22Rv1 (cell line): ENCODE measurements around the gene GATAD1.

ENCODE experiments used
- H3K27ac ChIP-seq: fragments of 450-650 bp; 2 replicates; pipeline ENCODE4 v1.5.1; 2017
- ZFX ChIP-seq: fragments of 450-650 bp; IDR thresholded peaks from 2 replicates; pipeline ENCODE4 v1.6.1; 2017; ENCODE audit warnings: antibody characterized with exemption, borderline replicate concordance
- TF ChIP-seq, protein P1 (sequence below): fragments of 450-650 bp; IDR thresholded peaks from 2 replicates; pipeline ENCODE4 v1.5.1; 2017; ENCODE audit warnings: mild to moderate bottlenecking

The GATAD1 gene, protein sequence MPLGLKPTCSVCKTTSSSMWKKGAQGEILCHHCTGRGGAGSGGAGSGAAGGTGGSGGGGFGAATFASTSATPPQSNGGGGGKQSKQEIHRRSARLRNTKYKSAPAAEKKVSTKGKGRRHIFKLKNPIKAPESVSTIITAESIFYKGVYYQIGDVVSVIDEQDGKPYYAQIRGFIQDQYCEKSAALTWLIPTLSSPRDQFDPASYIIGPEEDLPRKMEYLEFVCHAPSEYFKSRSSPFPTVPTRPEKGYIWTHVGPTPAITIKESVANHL

DNA sequence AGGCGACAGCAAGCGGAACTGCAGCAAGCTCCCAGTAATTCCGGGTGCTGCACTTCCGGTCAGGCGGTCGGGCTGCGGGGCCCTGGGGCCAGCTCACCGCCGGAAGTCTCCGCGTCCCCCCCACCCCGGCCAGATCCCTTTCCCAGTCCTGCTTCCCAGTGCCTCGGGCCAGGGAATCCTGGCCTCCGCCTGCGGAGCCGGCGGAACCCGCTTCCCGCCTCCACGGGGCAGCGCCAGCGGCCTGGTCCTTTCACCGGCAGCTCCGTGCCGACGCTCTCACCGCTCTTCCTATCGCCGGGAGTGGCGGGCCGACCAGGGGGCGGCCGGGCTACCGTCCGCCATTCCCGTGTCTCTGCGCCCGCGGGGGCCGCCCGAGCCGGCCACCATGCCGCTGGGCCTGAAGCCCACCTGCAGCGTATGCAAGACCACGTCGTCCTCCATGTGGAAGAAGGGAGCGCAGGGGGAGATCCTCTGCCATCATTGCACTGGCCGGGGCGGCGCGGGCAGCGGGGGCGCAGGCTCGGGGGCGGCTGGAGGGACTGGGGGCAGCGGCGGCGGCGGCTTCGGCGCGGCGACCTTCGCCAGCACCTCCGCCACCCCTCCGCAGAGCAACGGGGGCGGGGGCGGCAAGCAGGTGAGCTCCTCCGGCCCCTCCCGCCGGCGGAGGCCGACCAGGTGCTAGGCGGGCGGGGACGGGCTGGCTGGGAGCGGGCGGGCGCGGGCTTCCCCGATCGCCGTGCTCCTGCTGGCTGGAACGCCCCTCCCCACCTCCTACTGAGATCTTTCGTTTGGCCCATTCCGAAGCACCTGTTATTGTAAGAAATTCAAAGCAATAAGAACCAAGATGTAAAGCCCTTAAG is at the start of gene GATAD1:
TSS of gene GATAD1 (plus strand) at position 138 of the 860 bp plus-strand sequence. CDS start at position 386, 248 bp downstream.
- TF ChIP-seq, protein P1, sequence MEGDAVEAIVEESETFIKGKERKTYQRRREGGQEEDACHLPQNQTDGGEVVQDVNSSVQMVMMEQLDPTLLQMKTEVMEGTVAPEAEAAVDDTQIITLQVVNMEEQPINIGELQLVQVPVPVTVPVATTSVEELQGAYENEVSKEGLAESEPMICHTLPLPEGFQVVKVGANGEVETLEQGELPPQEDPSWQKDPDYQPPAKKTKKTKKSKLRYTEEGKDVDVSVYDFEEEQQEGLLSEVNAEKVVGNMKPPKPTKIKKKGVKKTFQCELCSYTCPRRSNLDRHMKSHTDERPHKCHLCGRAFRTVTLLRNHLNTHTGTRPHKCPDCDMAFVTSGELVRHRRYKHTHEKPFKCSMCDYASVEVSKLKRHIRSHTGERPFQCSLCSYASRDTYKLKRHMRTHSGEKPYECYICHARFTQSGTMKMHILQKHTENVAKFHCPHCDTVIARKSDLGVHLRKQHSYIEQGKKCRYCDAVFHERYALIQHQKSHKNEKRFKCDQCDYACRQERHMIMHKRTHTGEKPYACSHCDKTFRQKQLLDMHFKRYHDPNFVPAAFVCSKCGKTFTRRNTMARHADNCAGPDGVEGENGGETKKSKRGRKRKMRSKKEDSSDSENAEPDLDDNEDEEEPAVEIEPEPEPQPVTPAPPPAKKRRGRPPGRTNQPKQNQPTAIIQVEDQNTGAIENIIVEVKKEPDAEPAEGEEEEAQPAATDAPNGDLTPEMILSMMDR = peak; percentile 35
- no peak for TF ChIP-seq ZFX
- peak within 1 kb of the TSS; percentile 96 for H3K27ac ChIP-seq

DNA sequence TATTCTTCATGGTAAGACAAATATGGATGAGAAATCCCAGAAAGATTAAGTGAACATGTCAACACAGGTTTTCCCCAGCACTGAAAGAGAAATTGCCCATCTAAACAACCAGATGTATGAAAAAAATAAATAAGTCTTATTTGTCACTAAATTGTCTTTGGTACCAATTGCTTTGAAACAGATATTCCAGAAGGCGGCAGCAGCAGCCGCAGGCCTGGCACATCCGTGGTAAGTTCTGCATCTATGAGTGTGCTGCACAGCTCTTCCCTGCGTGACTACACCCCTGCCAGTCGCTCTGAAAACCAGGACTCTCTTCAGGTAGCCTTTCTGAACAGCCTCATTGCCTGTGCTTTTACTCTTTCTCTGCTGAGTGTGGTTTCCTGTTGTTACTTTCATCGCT is 49.7 kb upstream of the GATAD1 start:
- TF ChIP-seq ZFX = no peak
- TF ChIP-seq, protein P1 = no peak
- H3K27ac ChIP-seq = no peak overlapping the region

DNA sequence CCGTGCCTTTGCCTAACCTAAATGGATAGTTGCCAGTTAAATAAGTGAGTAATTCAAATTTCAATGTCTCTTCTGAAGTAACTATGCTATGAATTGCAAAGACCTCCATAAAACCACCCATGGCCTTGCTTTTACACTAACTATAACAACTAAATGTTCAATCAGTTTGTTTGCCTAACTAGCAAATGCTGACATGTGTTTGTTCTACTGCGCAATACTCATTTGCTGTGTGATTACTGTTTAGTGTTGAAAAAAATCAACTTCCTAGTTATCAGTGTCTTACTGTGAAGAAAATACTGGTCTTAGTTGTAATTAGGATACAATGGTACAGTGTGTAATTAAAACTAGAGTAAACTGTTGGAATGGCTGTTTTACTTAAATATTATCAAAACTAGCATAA is 47.3 kb upstream of the GATAD1 start:
- no peak overlapping the region for H3K27ac ChIP-seq

DNA sequence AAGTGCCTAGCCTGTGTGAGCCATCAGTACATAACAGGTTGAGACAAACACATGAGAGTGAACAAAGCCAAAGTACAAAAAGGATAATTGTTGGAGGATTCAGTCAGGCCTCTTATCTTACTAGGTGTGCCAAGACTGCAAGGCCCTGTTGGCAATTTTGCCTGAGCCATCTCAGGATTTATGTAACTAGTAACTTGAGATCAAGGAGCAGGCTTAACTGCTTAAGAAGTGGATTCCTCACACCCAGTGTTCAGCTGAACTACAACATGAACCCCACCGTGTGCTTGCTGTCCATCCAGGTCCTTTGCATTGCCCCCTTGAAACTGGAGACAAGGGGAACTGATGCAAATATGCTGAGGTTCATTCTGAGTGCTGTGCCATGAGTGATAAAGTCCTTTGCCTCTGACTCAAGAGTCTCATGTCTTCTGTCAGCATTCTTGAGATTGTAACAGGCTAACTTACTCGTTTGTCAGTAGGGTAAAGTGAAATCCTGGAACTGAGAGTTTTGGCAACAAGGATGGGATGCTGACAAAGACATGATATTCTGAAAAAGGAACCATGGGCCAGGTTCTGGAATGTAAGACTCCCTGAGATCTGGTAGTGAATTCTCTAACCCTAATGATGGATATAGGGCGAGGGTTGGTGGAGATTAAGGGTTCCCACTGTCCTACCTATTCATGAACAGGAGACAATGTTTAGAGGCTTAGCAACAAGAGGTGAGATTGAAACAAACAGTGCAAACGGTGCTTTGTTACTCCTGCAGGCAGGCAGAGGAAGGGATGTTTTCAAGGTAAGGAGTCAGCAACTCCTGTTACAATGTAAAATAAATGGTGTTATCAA is 44.1 kb upstream of the GATAD1 start:
- H3K27ac ChIP-seq = no peak overlapping the region
- TF ChIP-seq, protein P1 = no peak
- TF ChIP-seq ZFX = no peak

More for the DNA sequence above, 47.3 kb upstream of the GATAD1 start:
- no peak for TF ChIP-seq ZFX
- TF ChIP-seq, protein P1 = no peak

DNA sequence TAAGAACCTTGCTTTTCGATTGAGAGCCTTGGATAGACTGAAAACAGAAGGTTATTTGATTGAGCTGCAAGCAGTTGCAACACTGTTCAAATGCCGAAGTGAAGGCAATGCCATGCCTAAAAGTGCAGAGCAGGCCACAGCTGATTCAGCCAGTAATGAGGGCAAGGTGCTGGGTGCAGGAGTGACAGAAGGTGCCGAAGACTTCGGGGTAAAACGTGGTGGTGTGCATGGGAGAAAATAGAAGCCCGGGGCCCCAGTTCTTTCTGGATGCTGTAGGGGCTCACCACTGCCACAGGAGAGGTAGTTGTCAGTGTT is 43.6 kb upstream of the GATAD1 start:
- TF ChIP-seq, protein P1 = no peak
- no peak for TF ChIP-seq ZFX

DNA sequence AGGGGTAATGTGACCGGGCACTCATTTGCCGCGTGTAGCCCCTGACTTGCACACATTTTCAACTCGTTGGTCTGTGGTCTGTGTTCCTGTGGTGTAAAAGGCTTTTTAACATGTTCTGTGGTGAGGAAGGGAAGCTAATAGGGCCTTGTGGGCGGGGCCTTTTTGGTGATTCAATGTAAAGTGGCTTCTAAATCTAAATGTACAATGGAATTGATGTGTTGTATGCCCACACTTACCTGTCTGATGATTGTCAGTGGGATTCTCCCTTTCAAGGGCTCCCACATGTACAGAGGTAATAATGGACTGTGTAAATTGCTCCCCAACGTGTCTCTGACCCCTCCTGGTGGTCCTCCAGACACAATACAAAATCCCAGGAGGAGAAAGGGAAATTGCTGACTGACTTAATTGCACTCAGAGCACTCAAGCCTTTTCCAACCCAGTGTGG is 43.1 kb upstream of the GATAD1 start:
- TF ChIP-seq, protein P1 = no peak
- TF ChIP-seq ZFX = no peak
- no peak overlapping the region for H3K27ac ChIP-seq

More for the DNA sequence above, 43.6 kb upstream of the GATAD1 start:
- no peak overlapping the region for H3K27ac ChIP-seq
